Peyer's patch (tissue), 4 donors: ENCODE data around the gene CCDC116.

Experiments used
- POLR2A ChIP-seq, 2 donors: fragments of 450-650 bp; IDR thresholded peaks; one replicate each; pipeline ENCODE4 v1.5.1; 2017; ENCODE audit warnings: antibody characterized with exemption in 2 of 2, mild to moderate bottlenecking in 2 of 2, moderate library complexity in 2 of 2
- TF ChIP-seq, protein P1 (sequence below), 6 experiments: fragments of 450-650 bp in 4 of 6; fragments of 200-600 bp in 2 of 6; sonication (generic) in 1 of 6; IDR thresholded peaks; one replicate each; pipeline ENCODE4 v1.5.1; 2017 to 2019; ENCODE audit warnings: antibody characterized with exemption in 6 of 6, mild to moderate bottlenecking in 3 of 6, moderate library complexity in 1 of 6

DNA sequence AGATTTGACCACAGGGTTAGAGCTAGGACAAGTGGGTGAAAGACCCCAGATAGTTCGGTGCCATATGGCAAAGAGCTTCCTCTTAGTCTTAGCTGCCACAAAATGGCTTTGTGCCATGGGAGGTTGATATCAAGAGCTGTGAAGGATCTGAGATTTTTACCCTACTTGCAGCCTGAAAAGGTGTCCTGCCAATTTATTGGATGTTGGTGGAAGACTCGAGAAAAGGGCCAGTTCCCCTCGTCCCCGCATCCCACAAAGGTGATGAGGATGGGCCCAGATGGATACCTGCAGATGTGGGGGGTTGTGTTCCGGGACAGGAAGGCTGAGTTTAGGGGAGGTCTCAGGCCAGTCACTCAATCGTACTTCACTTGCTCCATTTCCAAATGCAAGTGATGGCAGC lies 30.0 kb upstream of the CCDC116 start:
- TF ChIP-seq, protein P1, sequence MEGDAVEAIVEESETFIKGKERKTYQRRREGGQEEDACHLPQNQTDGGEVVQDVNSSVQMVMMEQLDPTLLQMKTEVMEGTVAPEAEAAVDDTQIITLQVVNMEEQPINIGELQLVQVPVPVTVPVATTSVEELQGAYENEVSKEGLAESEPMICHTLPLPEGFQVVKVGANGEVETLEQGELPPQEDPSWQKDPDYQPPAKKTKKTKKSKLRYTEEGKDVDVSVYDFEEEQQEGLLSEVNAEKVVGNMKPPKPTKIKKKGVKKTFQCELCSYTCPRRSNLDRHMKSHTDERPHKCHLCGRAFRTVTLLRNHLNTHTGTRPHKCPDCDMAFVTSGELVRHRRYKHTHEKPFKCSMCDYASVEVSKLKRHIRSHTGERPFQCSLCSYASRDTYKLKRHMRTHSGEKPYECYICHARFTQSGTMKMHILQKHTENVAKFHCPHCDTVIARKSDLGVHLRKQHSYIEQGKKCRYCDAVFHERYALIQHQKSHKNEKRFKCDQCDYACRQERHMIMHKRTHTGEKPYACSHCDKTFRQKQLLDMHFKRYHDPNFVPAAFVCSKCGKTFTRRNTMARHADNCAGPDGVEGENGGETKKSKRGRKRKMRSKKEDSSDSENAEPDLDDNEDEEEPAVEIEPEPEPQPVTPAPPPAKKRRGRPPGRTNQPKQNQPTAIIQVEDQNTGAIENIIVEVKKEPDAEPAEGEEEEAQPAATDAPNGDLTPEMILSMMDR (IDR thresholded peaks at IDR 0.05), result no peak
- no peak for TF ChIP-seq POLR2A (IDR thresholded peaks at IDR 0.05)
